ENCODE measurements around the gene FOXO3.

DNA sequence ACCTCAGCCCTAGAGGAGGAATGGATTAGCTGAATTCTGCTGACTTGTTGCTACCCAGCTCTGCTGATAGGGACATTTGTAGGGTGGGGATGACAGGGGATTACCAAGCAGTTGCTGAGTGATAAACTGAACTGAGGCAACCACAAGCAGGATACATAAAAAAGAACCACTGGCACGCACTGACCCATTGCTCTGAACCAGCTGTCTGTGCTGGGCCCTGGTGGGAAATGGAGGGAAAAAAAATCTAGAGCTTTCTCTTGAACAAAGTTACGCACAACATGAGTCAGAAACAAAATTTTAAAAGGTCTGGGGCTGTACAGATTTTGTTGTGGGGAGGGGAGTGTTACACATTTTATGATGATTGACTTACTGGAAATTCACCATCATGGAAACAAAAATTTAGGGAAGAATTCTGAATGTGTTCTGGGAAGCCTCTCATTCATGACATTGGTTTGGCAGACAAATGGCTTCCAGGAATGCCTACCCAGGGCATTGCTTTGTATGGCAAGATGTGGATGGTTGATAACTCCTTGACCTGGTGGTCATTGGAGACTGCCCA is 37.7 kb downstream of the FOXO3 start:
- TF ChIP-seq, protein P1, sequence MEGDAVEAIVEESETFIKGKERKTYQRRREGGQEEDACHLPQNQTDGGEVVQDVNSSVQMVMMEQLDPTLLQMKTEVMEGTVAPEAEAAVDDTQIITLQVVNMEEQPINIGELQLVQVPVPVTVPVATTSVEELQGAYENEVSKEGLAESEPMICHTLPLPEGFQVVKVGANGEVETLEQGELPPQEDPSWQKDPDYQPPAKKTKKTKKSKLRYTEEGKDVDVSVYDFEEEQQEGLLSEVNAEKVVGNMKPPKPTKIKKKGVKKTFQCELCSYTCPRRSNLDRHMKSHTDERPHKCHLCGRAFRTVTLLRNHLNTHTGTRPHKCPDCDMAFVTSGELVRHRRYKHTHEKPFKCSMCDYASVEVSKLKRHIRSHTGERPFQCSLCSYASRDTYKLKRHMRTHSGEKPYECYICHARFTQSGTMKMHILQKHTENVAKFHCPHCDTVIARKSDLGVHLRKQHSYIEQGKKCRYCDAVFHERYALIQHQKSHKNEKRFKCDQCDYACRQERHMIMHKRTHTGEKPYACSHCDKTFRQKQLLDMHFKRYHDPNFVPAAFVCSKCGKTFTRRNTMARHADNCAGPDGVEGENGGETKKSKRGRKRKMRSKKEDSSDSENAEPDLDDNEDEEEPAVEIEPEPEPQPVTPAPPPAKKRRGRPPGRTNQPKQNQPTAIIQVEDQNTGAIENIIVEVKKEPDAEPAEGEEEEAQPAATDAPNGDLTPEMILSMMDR (IDR thresholded peaks at IDR 0.05) = no peak
- TF ChIP-seq POLR2A (IDR thresholded peaks at IDR 0.05) = no peak

Data from lower leg skin (tissue), 3 donors.